CMK (cell line): ENCODE measurements around the gene GNL3.
"Not testable (repeated sequence)": the region's sequence is repeated elsewhere in the genome, so short reads cannot be mapped to it uniquely, and the experiment has no call there.

ENCODE experiments used
- DNase-seq: peaks from one replicate; pipeline ENCODE4 v3.0.0-alpha.2; 2010; ENCODE audit warnings: low read depth

GNL3 gene, protein sequence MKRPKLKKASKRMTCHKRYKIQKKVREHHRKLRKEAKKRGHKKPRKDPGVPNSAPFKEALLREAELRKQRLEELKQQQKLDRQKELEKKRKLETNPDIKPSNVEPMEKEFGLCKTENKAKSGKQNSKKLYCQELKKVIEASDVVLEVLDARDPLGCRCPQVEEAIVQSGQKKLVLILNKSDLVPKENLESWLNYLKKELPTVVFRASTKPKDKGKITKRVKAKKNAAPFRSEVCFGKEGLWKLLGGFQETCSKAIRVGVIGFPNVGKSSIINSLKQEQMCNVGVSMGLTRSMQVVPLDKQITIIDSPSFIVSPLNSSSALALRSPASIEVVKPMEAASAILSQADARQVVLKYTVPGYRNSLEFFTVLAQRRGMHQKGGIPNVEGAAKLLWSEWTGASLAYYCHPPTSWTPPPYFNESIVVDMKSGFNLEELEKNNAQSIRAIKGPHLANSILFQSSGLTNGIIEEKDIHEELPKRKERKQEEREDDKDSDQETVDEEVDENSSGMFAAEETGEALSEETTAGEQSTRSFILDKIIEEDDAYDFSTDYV

DNA sequence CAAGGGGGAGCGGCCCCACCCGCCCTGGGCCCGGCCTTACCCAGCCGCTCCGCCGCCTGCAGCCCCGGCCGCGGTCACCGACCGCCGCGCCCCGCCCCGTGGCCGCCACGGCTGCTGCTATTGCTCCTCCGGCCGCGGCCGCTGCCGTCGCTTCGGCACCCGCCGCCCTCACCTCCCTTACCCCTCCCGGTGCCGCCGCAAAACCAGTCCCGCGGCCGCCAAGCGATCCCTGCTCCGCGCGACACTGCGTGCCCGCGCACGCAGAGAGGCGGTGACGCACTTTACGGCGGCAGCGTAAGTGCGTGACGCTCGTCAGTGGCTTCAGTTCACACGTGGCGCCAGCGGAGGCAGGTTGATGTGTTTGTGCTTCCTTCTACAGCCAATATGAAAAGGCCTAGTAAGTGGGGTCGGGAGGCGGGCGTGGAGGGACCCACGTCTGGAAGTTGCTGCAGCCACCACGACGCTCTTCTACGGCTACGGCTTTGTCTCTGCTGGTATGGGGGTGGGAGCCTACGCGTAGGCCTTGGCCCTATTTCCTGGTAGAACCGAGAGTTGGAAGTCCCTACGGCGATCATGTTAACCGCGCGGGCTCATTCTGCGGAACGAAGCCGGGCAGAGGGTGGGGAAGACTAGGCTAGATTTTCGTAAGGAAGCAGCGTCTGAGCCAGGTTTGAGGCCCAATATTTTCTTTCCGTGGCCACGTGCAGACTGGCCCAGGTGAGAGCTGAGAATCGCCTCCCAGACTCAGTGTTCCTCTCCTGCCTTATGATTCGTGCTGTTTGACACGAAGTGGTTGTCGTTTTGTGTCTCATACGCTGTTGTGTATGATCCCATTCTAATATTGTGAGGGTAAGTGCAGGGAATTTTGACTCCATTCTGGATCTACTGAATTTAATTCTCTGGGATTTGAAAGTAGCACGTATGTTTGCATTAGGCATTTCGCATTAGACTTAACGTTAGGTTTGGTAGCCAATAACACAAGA lies at the start of gene GNL3, which contains the start of gene PBRM1:
Gene GNL3, plus strand, starts transcription at position 324 of the 983 bp plus-strand sequence. Its CDS starts 61 bp downstream, at position 385.
Gene PBRM1, minus strand, starts transcription at position 205 of the 983 bp plus-strand sequence.
- DNase-seq = peak; percentile 94

DNA sequence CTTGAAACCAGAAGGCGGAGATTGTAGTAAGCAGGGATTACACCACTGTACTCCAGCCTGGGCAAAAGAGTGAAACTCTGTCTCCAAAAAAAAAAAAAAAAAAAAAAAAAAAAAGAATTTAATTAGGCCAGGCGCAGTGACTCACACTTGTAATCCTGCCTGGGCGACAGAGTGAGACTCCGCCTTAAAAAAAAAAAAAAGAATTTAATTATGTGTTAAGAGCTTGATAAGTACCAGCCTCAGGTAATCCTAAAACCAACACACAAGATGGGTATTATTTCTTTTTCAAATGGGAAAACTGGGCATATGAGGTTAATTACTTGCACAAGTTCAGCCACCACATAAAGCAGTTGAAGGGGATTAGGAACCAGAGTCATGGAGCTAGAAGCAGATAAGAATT lies 49.2 kb upstream of the GNL3 start:
- DNase-seq = no peak

DNA sequence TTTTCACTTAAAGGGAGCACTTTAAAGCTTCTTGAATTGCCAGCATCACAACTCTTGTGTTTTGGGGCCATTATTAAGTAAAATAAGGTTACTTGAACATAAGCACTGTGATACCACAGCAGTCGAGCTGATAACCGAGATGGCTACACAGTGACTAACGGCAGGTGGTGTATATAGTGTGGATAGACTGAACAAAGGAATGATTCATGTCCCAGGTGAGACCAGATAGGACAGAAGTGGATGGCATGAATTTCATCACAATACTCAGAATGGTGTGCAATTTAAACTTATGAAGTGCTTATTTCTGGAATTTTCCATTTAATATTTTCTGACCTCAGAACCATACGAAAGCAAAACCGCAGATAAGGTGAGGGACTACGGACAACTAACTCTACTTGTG lies 40.3 kb upstream of the GNL3 start:
- no peak for DNase-seq

DNA sequence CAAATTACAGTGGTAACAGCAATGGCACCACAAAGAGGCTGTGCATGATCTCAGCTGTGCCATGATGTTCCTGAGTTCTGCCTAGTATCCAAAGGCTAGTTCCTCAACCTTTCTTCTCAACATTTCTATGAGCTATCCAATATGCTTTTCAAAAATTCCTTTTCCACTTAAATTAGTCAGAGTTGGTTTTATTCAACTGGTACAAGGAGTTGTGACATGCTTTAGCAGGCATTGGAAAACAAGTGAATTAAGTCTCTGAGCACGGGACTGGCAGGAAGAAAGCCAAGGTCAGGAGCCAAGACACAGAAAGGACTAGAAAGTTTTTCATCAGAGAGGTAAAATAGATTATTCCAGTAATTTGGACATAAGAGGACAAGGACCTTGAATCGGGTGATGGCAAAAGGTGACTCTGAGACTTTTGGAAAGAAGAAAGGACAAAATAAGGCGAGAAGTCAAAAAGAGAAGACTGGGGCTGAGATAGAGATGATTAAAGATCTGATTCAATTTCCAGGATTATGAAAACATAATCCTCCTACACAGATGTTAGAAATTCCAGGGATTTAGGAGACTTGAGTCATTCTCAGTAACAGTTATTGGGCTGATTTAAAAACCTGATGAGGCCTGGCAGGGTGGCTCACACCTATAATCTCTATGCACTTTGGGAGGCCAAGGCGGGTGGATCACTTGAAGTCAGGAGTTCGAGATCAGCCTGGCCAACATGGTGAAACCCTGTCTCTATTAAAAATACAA lies 36.2 kb upstream of the GNL3 start:
- DNase-seq = no peak

DNA sequence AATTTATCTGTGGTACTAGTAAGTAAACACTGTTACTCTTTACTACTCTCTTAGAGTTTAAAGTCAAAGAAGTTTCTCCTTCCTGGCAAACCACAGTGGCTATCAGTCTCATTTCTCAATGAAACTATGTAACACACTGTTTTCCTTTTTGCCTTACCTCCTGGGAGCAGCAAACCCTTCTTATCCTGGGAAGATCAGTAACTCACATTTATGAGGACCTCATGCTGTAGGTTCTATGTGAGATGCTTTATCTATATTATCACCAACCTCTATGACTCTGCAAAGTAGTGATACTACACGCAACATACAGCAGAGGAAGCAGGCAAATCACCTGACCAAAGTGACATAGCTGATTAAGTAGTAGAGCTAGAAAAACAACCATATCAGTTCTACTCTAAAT lies 35.4 kb upstream of the GNL3 start:
- no peak for DNase-seq

DNA sequence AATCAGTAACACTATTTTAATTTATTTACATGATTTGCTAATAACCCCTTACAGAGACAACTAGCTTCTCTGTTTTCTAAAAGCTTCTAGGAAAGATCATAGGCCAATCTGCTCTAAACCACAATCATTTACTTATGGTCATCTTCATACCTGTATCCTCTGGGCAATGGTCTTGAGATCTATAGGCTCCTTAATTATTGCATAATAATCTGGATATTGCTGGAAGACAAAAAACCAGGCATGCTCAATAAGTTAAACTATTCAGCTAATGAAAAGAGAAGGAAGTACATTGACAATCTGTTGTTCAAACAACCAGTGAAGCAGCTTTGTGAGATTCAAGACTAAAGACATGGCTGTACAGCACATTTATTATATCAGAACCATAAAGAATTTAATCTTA lies 34.2 kb upstream of the GNL3 start:
- DNase-seq = no peak

DNA sequence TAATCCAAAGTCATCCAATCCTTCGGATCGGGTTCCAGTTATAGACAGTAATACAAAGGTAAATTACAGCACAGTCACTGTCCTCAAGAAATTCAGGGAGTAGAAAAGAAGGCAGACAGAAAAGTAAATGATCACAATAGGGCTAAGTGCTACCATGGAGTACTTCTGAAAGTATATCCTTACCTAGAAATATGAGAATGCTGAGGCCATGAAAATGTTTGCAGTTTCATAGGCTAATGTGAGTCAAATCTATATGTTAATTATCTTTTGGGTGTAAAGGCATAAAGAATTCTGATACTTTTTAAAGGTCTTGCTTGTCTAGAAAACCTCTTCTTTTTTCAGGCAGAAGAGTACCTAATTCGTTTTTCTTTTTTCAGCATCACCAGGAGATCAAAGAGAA lies 29.9 kb upstream of the GNL3 start:
- no peak for DNase-seq

DNA sequence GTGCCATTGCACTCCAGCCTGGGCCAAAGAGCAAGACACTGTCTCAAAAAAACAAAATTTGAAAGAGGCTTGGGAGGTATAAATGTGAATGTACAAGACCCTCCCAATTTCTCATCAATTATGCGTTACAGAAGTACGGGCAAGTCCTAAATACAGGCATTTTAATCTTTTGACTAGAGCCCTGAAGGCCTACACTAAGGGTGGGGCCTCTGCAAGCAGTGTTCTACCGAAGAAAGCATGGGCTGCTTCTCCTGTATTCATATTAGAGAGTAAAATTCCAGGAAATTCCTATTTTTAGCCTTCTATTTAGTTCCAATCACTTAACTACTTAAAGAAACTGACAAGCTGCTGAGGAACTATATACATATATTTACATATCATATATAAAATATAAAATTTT lies 25.8 kb upstream of the GNL3 start:
- no peak for DNase-seq

DNA sequence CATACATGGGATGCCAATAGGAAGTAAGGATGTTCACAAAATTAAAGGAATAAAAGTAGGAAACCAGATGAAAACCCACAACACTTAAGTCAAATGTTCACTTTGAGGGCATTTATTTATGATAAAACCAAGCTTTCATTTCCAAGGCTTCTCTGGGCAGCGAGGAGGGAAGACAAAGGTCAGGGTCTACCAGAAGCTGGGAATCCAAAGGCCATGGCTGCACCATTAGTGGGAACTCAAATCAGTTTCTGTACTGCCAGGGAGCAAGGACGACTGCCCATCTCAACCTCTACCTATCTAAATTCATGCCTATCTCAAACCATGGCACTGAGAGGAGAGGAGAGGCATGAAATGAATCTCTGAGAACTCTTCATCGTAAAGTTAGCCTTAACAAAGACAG lies 22.7 kb upstream of the GNL3 start:
- DNase-seq = no peak

DNA sequence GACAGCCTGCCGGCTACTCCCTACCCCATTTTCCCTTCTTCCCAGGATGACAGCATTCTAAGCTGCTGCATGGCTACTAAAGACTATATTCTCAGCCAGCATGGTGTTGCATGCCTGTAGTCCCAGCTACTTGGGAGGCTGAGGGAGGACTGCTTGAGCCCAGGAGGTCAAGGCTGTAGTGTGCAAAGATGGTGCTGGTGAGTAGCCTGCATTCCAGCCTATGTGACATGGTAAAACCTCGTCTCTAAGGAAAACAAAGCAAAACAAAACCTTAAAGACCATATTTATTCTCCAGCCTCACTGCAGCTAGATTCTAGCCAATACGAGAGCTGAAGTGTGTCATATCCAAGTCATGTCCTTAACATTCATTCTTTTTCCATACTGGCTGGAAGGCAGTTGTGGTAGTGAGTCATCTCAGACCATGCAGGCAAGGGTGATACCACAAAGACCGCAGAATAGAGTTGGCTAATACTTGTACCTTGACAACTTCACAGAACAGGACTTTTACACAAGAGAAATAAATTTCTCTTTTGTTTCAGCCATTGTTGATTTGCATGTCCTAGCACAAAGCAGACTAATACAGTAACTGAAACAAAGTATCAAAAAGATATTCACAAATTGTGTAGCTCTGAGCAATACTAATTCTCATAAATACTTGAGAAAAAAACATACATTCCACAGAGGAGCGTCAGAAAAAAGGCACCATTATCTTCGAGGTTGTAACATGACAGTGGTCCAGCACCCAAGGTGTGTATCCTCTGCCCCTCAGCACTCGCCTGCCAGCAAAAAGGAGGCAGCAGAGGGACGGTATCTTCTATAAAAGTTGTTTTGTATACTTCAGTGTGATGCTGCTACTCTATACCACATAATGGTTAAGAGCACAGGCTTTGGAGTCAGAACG lies 15.0 kb upstream of the GNL3 start:
- no peak for DNase-seq

DNA sequence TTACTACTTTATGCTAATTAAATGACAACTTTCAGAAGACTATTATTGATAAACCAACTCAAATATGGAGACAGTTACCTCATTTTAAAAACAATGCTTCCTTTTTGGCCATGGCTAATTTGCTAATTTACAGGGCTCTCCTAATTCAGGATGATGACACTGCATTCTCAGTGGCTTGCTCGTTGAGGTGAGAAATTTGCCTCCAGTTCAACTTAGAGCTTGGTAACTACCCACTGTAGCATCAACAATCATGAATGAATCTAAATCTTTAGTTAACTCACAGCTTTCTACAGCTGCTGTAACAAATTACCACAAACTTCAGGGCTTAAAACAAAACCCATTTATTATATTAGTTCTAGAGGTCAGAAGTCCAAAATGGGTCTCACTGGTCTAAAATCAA lies 14.2 kb upstream of the GNL3 start:
- no peak for DNase-seq

DNA sequence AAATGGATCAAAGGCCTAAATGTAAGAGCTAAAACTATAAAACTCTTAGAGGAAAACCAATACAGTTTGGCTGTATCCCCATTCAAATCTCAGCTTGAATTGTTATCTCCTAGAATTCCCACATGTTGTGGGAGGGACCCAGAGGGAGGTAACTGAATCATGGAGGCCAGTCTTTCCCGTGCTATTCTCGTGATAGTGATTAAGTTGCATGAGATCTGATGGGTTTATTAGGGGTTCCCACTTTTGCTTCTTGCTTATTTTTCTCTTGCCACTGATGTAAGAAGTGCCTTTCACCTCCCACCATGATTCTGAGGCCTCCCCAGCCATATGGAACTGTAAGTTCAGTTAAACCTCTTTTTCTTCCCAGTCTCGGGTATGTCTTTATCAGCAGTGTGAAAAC lies 9.6 kb upstream of the GNL3 start:
- not testable (repeated sequence) for DNase-seq

DNA sequence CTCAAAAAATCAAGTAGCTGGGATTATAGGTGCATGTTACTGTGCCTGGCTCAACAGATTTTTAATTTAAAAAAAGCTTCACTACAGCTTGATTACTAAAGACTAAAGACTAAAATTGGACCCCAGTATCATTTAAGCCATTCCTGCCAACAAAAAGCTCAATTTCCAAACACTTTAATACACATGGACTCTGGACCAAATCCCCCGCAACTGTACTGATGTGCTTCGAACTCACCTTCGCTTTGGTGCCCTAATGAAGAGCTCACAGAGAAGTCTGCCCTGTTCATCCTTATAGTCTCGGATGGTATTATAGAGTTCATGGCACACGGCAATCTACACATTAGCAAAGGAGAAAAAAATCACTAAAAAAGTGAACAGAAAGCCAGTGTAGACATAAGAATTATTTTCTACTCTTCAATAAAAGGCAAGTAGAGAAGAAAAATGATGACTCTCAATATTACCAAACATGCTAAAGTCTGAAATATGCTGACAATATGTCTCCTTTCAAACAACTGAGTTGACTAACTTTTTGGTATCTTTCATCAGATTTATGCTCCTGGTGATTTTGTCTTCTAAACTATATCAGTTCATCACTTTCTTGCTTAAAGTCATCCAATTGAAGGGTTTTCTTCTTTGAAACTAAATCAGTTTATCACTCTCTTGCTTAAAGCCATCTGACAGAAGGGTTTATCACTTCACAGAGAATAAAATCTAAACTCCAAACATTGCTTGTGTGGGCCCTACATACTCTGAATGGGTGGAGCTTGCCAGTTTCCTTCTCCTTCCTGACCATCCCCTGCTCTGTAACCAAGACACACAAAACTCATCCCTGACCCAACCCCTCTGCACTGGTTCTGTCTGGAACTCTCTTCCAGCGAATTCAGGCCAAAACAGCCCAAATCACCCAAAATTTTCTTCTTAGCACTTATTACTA lies 7.3 kb upstream of the GNL3 start:
- no peak for DNase-seq

DNA sequence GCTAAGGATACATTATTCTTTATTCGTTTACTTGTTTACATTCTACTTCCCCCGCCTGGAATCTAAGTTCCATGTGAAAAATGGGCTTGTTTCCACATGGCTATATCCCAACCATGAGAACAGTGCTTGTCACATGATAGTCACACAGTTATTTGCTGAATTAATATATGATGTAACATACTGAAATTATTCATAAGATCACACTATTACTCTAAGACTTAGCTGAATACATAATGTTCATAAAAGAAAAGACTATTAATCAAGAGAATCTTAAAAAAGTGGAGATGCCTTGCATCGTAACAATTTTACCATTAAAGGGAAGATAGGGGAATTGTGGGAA lies 6.7 kb upstream of the GNL3 start:
- DNase-seq = no peak

DNA sequence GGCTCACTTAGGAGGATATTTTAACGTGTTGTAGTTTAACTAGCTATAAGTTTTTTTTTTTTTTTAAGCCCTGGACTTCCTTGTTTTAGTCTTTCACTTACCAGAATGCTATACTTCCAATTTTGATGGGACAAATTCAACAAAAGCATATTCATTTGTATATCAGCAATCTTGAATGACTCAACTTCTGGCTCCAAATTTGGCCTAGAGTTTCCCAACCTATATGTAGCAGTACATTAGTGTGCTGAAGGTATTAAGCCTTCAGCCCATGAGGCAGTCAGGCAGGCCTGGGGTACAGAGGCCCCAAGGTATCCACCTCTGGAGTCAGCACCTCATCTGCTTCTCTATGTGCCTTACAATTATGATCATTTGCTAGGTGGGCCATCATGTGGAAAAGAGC lies 6.0 kb upstream of the GNL3 start:
- DNase-seq = no peak

DNA sequence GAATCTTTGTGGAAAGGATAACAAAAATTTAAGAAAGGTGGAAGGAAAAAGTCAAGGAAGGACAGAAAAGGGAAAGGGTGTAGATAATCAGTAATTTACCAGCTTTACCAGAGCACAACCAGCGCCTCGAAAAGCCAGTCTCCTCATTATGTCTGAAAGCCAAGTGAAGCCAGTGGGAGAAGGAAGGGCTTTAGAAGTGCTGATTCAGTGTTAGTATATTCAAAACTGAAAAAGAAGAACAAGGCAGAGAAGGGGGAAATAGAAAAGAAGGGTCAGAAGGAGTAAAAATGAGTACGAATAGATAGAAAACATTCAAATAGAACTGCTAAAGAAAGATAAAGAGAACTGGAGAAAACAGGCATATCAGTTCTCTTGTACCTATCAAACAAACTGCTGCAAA lies 4.2 kb upstream of the GNL3 start:
- no peak for DNase-seq

DNA sequence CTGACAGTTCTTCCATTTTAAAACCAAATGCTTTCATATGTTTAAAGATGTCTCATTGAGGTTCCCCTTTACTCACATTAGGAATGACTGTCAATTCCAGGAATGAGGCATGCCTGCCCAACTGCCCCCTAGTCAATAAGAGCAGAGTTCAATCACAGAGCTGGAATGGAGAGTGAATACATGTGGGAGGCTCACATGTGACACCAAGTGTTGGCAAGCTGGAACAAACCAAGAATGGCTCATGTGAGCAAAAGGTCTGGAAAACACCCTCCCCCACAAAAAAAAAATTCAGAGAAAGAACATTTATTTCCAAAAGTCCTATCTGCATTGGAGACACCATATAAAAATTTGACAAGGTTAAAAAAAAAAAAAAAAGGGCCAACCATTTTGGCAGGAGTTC lies 3.8 kb upstream of the GNL3 start:
- no peak for DNase-seq

DNA sequence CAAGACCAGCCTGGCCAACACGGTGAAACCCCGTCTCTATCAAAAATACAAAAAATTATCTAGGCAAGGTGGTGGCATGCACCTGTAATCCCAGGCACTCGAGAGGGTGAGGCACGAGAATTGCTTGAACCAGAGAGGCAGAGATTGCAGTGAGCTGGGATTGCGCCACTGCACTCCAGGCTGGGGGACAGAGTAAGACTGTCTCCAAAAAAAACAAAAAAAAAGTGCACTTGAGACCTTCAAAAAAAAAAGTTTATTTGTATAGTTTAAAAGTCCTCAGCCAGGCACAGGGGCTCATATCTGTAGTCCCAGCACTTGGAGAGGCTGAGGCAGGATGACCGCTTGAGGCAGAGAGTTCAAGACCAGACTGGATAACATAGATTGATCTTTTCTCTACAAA lies 2.2 kb upstream of the GNL3 start:
- DNase-seq = no peak

DNA sequence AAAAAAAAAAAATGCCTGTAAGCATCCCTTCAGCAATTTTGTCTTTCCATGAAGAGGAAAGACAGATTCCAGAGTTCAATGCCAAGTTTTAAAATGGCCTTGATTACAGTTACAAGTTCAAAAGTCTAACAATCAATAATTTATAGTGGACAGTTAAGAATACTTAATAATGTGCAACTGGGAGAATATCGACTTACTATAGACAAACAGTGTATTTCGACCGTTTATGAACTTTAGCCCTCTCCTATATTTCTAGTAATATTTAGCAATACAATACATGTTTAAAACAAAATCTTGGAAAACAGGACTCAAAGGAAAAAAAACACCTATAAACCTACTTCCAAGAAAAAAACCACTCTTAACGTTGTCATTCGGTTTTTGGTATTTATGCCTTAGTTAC lies 1.6 kb upstream of the GNL3 start:
- DNase-seq = no peak

DNA sequence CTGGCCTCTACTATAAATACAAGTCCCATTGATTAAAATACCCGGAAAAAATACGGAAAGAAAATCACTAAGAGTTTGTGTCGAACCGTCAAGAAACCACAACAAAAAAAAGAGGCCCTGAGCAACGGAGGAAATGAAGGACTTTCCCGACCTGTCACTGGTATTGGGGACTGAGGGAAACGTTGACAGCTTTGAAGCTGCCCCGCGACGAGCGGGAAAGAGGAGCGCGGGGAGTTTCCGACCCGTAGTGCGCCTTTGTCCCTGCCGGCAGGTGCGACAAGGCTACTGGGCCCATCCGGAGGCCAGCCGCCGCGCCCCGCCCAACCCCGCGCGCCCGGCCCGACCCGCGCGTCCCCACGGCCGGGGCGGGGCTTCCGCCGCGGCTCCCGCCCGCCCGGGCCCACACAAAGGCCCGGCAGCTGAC lies 535 bp upstream of the GNL3 start:
- peak; percentile 61 for DNase-seq
